ENCODE results near the gene CRYGC.
"Not testable (repeated sequence)": the region's sequence is repeated elsewhere in the genome, so short reads cannot be mapped to it uniquely, and the experiment has no call there.

CRYGC gene

GRCh38 chr2:208129744-208130711 is at the start of gene CRYGC:
Gene CRYGC (minus strand): TSS chr2:208129828. CDS start chr2:208129792, 36 bp downstream.
- DNase-seq (ENCODE audit: low spot score): peak; percentile 22

- no peak for DNase-seq (ENCODE audit: low spot score)
Observed at GRCh38 chr2:208179028-208179609, 49.5 kb upstream of the CRYGC start.

DNA sequence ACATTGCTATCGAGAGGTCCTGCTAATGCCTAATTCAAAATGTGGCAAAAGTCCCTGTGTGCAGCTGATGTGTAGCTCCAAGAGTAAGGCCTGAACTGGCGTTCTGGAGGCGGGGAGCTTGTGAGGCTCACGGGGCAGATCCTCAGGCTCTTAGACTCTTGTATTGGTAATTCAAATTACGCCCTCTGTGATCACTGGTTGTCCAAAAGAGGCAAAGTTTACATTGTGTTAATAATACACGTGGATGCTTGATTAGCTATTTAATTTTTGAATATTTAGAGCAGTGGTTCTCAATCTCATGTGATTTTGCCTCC is 46.2 kb upstream of the CRYGC start:
- DNase-seq (ENCODE audit: low spot score): peak; percentile 33

DNA sequence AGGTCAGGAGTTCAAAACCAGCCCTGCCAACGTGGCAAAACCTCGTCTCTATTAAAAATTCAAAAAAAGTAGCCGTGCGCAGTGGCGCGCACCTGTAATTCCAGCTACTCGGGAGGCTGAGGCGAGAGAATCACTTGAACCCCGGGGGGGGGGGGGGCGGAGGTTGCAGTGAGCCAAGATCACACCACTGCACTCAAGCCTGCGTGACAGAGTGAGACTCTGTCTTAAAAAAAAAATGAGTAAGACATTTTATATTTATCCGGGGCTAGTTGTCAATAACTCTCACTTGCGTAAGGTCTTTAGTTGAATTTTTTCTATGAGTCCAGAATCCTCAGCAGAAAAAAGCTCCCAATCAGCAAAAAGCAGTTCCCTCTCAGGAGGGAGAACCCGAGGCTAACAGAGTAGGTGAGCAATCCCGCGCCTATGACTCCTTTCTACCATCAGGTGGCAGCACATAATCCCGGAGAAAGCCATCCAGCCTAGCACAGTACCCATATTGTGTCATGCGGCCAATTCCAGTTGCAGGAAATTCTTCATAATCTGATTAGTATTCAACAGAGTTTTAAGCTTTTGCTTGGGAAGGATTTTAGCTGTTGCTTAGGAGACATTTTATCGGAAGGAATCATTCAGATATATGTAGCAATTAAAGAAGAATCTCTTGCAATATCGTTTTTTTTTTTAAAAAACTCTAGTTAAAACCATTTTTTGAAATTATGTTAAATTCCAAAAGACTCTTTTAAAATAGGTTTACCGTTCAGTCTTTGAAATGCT is 45.6 kb upstream of the CRYGC start:
- DNase-seq (ENCODE audit: low spot score): peak; percentile 86

DNA sequence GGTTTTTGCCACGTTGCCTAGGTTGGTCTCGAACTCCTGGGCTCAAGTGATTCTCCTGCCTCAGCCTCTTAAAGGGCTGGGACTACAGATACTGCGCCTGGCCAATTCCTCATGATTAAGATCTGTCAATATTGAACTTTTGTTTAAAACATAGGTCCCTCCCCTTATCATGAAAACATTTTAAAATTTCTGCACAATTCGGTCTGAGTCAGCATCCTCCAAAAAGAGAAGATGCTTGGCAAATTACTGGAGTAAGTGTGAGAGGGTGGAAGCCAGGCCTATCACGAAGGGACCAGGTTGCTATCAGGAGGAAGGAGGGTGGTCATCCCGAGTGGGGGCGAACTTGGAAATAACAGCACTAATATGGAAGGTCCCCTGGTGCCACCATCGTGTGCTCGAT is 44.5 kb upstream of the CRYGC start:
- no peak for DNase-seq (ENCODE audit: low spot score)

GRCh38 chr2:208172125-208172524 is 42.5 kb upstream of the CRYGC start:
- DNase-seq (ENCODE audit: low spot score): no peak

- DNase-seq (ENCODE audit: low spot score): no peak
Observed at GRCh38 chr2:208164951-208165755, 35.5 kb upstream of the CRYGC start.

GRCh38 chr2:208163489-208163888 is 33.9 kb upstream of the CRYGC start, which contains the start of gene CRYGA:
Gene CRYGA (minus strand): TSS chr2:208163589. CDS start chr2:208163556, 33 bp downstream.
- no peak for DNase-seq (ENCODE audit: low spot score)

DNA sequence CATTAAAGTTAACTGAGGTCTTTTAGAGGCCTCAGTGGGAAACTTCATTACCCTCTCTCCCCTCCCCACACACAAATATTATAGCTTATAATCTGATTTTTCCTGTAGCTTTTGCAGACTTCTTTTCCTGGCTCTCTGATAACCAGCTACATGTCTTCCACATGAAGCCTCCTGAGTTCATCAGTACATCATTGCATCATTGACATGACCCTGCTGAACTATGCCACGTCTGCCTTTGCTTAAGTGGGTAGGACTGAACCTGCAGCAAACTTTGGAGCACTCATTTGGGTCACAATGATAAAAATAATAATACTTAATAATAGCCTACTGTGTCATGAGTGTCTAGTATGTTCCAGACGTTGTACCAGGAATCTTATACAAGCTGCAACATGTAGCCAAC is 26.8 kb upstream of the CRYGC start:
- no peak for DNase-seq (ENCODE audit: low spot score)

DNA sequence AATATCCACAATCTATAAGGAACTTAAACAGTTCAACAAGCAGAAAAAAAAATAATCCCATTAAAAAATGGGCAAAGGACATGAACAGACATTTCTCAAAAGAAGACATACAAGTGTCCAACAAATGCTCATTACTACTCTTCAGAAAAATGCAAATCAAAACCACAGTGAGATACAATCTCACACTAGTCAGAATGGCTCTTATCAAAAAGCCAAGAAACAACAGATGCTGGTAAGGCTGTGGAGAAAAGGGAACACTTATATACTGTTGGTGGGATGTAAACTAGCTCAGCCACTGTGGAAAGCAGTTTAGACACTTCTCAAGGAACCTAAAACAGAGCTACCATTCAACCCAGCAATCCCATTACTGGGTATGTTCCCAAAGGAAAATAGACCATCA is 23.5 kb upstream of the CRYGC start:
- DNase-seq (ENCODE audit: low spot score): no peak

DNA sequence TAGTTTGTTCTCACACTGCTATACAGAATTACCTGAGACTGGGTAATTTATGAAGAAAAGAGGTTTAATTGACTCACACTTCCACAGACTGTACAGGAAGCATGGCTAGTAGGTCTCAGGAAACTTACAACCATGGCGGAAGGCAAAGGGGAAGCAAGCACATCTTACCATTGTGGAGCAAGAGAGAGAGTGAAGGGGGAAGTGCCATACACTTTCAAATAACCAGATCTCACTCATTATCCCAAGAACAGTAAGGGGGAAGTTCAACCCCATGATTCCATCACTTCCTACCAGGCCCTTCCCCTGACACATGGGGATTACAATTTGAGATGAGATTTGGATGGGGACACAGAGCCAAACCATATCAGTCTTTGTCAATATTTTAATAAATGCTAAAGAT is 21.3 kb upstream of the CRYGC start:
- no peak for DNase-seq (ENCODE audit: low spot score)

- DNase-seq (ENCODE audit: low spot score): no peak
Observed at GRCh38 chr2:208150094-208150493, 20.5 kb upstream of the CRYGC start.

GRCh38 chr2:208148803-208149202 is 19.2 kb upstream of the CRYGC start:
- no peak for DNase-seq (ENCODE audit: low spot score)

DNA sequence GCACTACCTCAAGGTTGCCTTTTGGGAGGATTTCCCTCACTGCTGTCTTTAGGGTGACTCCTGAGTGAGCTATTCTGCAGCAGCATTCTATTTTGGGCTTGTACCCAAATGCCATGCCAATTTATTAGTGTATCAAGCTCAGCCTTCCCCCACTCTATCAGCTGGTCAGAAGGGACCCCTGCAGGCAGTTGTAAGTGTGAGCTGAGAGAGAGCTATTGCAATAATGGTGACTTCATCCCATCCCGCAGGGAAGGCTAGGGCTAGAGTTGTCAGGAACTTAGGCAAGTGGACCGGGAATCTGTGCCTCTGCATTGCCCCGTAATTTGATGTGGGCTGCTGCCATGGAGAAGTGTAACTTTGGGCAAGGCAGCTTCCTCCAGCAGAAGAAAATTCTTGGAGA is 18.1 kb upstream of the CRYGC start:
- DNase-seq (ENCODE audit: low spot score): no peak

GRCh38 chr2:208147008-208147407 is 17.4 kb upstream of the CRYGC start:
- DNase-seq (ENCODE audit: low spot score): no peak

DNA sequence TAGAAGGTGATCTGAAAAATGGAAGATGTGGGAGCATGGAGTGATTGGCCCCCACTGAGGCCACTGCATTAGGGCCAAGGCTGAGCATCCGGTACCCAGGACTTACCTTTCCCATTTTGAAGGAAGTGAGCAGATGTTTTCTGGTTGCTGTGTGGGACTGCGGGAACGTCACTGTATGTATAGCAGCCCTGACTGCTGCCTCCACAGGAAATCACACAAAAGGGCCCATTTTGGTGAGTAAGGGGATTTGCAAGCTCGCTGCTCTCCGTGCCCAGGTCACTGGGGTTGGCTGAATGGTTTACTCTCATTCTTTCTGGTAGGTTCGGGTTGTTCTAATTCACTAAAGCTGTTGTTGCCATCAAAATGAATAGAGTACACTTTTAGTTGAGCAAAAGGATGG is 16.4 kb upstream of the CRYGC start, which contains the start of gene CRYGB:
Gene CRYGB, minus strand, starts transcription at position 153 of the 400 bp plus-strand sequence. Its CDS starts 38 bp downstream, at position 115.
- no peak for DNase-seq (ENCODE audit: low spot score)

DNA sequence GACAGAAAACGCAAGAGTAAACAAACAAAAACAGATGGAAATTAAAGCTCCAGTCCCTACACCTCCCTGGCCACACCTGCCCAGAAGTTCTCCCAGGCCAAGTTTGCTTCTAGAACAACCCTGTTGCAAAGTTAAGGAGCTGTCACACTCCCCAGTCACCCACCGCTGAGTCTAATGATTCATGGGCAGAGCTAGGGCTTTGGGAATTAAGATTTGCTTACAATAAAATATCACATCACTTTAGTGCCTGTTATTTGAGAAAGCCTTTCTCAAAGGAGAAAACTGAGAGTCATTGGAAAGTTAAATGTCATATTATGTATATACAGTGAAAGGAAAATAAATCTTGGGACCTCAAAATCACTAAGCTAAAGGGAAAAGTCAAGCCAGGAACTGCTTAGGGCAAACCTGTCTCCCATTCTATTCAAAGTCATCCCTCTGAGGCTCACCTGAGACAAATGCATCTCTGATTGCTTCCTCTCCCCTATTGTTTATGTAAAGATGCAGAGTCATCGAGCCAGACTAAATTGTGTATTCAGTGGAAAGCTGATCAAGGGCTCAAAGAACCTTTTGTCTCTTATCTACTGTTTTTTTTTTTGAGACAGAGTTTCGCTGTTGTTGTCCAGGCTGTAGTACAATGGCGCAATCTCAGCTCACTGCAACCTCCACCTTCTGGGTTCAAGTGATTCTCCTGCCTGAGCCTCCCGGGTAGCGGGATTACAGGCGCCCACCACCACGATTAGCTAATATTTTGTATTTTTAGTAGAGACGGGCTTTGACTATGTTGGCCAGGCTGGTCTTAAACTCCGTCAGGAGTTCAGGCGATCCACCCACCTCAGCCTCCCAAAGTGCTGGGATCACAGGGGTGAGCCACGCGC is 13.5 kb upstream of the CRYGC start:
- no peak for DNase-seq (ENCODE audit: low spot score)

DNA sequence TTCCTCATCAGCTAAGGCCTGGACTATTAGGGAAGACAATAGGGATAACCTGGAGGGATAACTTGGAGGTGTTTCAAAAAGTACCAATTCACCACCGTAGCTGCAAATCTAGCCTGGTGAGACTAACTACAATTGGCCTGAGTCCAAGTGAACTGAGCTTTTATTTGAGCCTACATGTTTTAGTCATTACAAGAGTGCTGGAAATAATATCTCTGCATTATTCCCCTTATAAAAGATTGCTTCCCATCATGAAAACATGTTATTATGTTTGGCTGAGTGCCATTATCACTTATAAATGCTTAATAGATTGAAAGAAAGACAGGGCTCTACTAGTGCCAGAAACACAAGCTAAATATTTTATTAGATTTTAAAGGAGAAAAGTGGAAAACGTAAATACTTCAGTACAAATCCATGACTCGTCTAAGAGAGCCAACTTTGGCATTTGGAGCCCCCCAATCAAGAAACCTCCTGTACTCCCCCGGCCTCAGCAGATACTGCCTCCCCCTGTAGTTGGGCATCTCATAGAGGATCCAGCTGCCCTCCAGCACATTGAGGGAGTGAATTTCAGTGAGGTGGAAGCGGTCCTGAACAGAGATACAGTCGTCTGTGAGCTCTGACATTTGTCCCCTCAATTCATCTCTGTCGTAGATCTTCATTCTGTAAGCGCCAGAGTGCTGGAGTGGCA is 12.8 kb upstream of the CRYGC start:
- DNase-seq (ENCODE audit: low spot score): no peak

DNA sequence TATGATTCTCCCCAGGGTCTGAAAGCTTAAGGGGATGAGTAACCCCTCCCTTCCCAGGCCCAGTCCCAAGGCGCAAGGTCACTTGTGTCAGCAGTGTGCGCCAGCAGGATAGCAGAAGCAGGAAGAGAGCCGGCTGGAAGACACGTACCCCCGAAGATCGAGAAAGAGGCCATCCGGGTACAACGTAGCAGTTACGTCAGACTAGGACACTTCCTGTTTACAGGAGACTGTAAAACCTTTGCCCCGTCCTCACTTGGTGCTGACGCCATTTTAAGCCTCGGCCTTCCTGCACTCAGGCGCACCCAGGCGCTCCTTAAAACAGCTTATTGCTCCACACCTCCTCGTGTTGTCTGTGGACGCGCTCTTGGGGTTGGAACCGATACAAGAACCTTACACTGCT is 9.8 kb upstream of the CRYGC start:
- DNase-seq (ENCODE audit: low spot score): no peak

DNA sequence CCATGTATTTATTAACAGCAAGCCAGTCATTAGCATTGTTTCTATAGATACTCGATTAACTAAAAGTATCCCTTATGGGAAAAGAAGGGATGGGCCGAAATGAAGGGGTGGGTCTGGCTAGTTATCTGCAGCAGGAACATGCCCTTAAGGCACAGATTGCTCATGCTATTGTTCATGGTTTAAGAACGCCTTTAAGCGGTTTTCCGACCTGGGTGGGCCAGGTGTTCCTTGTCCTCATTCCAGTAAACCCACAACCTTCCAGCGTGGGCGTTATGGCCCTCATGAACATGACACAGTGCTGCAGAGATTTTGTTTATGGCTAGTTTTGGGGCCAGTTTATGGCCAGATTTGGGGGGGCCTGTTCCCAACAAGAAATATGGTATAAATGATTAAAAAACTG is 8.7 kb upstream of the CRYGC start:
- DNase-seq (ENCODE audit: low spot score): not testable (repeated sequence)

Data from cerebellar cortex (tissue), 1 donor.